ENCODE results near the gene SLC8A3. TPM values are rescaled to one million over a fixed set of nuclear protein-coding genes. Genes with fewer than 3 reads are reported as not detected.

Gene SLC8A3
- total and polyA plus RNA-seq, 9 of the 15 experiments (the other 6 are each of a cell fraction or from before 2014, with no cell fraction given), result not detected

- Histone ChIP-seq H3K79me2 (ENCODE audit: control insufficient read depth, insufficient read depth, low read length) (no peaks in the 10 kb centered on the region), H3K9me1 (ENCODE audit: control insufficient read depth, insufficient read depth, low read length) (no peaks in the 10 kb centered on the region), H3K4me1 (replicated peaks in 1 of 2; ENCODE audit: control insufficient read depth in 2 of 2, insufficient read depth in 2 of 2, low read length in 2 of 2) (no peaks in the 10 kb centered on the region), H4K20me1 (replicated peaks; ENCODE audit: control insufficient read depth, insufficient read depth, low read length) (no peaks in the 10 kb centered on the region), H3K27ac (ENCODE audit: extremely low read depth, low read depth, low read length) (no peak overlapping the region), H3K27me3 (ENCODE audit: control insufficient read depth in 2 of 2, insufficient read depth in 2 of 2, low read length in 2 of 2) (peaks cover 0 to 6% of the 10 kb centered on the region in 2 experiments; a peak in 1 of 5 replicates), H3K4me2 (ENCODE audit: insufficient read depth, low read length) (no peak overlapping the region), H3K9me3 (replicated peaks; ENCODE audit: control insufficient read depth, insufficient read depth, low read depth, low read length) (no peaks in the 10 kb centered on the region), H3K4me3 (no peak overlapping the region), H3K36me3 (ENCODE audit: control insufficient read depth, insufficient read depth, low read length) (no peaks in the 10 kb centered on the region), H2AFZ (ENCODE audit: low read depth, low read length) (no peak overlapping the region), H3K9ac (ENCODE audit: insufficient read depth in 1 of 2, low read depth in 2 of 2, low read length in 2 of 2) (no peak overlapping the region)
- 0% methylated on average over 7 of the region's 8 CpGs for WGBS (ENCODE audit: insufficient coverage, low coverage, missing lambda C conversion rate)
- DNase-seq (ENCODE audit: extremely low read depth in 1 of 4, low spot score in 3 of 4) (no peak), FAIRE-seq (no peak), ATAC-seq (no peak)
- BruUV-seq (replicated peaks), result no TSS peak
- in situ Hi-C loops (cut with MboI), result no loop called here
- TF ChIP-seq ZNF518B (CRISPR knock-in tag; IDR thresholded peaks at IDR 0.05) (no peak), ARNT (IDR thresholded peaks at IDR 0.05) (no peak), SAFB2 (IDR thresholded peaks at IDR 0.05; ENCODE audit: borderline replicate concordance, low read depth, low read length, severe bottlenecking) (no peak), SMARCC2 (IDR thresholded peaks at IDR 0.05; ENCODE audit: low read depth) (no peak), TARDBP (IDR thresholded peaks at IDR 0.05) (no peak), ZKSCAN1 (IDR thresholded peaks at IDR 0.05; ENCODE audit: low read depth, low read length) (no peak), ZBTB11 (CRISPR knock-in tag; IDR thresholded peaks at IDR 0.05) (no peak), MLX (CRISPR knock-in tag; conservative IDR thresholded peaks at IDR 0.05) (no peak), L3MBTL2 (IDR thresholded peaks at IDR 0.05) (no peak), TCF3 (CRISPR knock-in tag; IDR thresholded peaks at IDR 0.05) (no peak)
- CTCF ChIA-PET (ENCODE audit: low intra/inter-chr PET ratio), result no interaction called here
- intact Hi-C loops (cut with micrococcal nuclease), result loop anchor here (5.0 kb wide), 1 partner anchor 278 kb away; no protein-coding TSS in a partner anchor
- POLR2A ChIA-PET, result no interaction called here
Observed at GRCh38 chr14:70009961-70010360, 178.8 kb downstream of the SLC8A3 start.
